HG03439 (cell line): Measurements from ENCODE around the gene NRTN.
A peak's percentile ranks its signal among the peaks of the same experiment; 100 is the strongest.

Experiments used
- ATAC-seq: cut with Tn5 transposase; IDR thresholded peaks from one replicate; pipeline ENCODE4 v1.9.1; 2021; ENCODE audit warnings: mild to moderate bottlenecking, moderate library complexity; ENCODE audit not compliant: unreplicated experiment

Gene NRTN

DNA sequence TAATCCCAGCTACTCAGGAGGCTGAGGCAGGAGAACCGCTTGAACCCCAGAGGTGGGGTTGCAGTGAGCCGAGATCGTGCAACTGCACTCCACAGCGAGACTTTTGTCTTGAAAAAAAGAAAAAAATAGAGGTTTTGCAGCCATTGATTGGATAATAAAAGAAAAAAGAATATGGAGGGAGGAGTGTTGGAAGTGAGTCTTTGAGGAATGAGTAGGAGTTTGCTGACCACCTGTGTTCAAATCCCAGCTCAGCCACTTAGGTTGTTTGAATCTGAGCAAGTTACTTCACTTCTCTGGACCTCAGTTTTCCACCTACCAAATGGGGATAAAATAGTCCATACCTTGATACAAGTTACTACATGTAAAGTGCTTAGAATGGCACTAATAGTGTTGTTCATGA, 6.2 kb downstream of the NRTN start:
- ATAC-seq, result no peak

DNA sequence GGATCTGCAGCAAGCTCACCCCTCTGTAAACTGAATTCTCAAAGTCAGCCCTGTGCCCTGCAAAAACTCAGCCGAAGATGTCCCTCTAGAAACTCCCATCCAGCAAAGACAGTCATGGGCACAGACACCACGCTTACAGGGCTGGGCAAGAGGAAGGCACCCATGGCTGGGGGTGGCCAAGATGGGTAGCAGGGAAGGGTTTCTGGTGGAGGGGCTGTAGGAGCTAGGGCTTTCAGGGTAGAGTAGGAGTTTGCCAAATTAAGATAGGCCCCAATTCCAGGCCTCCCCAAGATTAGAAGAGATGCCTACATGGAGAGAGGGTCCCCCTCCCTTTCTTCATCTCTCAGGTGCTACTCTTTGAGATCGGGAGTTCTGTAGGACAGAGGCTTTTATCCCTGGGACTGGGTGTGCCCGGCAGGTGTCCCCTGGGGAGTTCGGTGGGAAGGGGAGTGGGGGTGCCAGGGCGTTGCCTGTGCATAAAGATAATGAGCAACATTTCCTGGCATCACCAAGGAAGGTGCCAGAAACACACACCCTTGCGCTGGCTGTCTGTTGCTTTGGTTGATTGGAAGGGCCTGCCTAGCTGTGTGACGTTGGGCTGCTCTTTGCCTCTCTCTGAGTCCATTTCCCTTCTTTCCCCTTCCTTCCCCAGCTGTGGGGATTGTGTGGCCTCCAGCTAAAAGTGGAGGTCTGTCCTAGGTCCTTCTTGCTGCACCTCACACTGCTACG, 9.4 kb downstream of the NRTN start:
- ATAC-seq, result no peak

DNA sequence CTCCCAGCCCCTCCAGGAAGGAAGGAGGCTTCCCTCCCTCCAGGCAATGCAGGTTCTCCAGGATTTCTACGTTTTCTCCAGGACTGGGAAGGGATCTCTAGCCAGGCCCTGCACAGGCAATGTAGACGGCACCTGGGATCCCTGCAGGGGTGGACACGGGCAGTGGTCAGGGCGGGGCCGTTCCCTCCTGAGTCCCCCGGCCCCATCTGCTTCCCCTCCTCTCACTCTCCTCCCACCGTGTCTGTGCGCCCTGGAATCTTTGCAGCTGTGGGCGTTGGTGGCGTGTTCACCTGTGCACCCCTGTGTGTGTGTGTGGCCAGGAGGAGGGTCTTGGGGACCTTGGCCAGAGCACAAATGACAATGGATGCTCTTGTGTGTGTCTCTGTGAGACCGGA, 10.0 kb downstream of the NRTN start:
- no peak for ATAC-seq

DNA sequence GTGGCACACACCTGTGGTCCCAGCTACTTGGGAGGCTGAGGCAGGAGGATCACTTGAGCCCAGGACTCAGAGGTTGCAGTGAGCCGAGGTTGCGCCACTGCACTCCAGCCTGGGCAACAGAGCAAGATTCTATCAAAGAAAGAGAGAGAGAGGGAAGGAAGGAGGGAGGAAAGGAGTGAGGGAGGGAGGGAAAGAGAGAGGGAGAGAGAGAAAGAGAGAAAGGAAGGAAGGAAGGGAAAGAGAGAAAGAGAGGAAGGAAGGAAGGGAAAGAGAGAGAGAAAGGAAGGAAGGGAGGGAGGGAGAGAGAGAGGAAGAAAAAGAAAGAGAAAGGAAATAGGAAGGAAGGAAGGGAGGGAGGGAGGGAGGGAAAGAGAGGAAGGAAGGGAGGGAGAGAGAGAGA, 12.4 kb downstream of the NRTN start:
- ATAC-seq, result no peak

DNA sequence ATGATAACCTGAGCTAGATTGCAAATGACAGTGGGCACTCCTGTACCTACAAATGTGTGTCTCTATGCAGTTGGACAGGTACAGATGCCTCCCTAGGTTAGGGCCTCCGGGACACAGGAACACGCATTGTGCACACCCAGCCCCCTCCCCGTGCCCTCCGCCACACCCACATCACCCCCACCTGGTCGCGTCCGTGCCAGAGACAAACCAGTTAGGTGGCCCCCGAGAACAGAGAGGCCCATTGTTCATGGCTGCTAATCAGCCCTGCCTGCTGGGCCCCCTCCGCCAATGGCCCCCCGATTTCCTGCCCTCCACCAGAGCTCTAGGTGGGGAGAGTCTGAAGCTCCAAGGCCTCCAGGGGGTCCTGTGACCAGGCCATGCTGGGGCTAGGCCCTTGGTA, 13.7 kb downstream of the NRTN start:
- no peak for ATAC-seq

DNA sequence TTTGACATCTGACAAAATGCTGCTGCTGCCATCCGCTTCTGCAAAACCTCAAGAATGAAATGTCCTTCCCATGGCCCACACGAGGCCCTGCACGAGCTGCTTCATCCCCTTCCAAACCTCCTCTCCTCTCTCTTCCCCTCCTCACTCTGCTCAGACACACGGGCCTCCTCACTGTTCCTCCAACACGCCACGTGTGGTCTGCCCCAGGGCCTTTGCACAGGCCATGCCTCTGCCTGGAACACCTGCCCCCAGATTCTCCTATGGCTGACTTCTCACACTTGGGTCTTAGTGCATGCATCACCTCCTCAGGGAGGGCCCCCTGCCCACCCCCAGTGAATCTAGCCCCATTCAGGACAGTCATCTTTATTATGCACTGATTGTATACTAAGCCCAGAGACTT, 15.9 kb downstream of the NRTN start:
- ATAC-seq, result no peak

DNA sequence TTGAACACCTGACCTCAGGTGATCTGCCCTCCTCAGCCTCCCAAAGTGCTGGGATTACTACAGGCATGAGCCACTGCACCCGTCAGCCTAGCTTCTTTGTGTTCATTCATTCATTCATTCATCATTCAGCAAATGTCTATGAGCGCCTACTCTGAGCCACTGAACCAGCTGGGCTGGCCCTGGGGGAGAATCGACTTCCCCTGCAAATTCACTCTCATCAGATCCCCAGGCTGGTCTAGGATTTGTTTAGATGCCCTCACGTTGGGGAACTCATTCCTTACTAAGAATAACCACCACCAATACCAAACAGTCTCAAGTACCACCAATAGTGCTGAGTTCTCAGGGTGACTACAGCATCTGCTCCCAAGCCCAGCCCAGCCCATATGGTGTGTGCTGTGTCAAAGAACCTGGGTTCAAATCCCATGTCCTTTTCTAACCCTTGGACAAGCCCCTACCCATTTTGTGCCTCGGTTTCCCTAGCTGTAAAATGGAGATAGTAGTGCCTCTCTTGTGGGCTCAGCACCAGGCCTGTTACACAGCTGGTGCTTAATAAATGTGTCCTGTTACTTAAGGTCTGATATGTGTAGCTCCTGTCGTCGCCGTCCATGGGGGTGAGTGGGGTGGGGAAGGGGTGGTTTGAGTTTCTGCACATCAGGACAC, 16.8 kb downstream of the NRTN start:
- no peak for ATAC-seq

DNA sequence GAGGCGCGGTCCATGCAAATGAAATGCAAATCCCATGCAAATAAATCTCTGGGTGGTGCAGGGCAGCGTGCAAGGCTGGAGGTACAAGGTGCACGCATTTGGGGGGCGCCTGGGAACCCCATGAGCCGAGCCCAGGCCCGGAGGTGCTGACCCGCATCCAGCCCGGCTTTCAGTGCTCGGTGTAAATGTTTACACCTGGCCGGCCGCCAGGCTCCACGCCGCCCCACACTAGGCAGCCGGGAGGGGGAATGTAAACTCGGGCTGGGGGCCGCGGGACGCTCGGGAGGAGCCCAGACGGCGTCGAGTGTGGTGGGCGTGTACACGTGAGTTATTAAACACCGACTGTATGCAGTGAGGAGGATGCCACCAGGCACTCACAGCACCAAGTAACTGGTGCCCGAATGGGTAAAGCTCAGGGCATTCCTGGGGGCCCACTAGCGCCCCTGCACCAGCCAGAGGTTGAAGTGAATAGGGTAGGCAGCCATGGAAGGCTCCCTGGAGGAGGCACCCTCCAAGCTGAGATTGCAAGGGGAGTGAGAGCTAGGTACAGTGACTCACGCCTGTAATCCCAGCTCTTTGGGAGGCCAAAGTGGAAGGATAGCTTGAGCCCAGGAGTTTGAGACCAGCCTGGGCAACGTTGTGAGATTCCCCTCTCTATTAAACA, 17.4 kb downstream of the NRTN start:
- ATAC-seq, result no peak

DNA sequence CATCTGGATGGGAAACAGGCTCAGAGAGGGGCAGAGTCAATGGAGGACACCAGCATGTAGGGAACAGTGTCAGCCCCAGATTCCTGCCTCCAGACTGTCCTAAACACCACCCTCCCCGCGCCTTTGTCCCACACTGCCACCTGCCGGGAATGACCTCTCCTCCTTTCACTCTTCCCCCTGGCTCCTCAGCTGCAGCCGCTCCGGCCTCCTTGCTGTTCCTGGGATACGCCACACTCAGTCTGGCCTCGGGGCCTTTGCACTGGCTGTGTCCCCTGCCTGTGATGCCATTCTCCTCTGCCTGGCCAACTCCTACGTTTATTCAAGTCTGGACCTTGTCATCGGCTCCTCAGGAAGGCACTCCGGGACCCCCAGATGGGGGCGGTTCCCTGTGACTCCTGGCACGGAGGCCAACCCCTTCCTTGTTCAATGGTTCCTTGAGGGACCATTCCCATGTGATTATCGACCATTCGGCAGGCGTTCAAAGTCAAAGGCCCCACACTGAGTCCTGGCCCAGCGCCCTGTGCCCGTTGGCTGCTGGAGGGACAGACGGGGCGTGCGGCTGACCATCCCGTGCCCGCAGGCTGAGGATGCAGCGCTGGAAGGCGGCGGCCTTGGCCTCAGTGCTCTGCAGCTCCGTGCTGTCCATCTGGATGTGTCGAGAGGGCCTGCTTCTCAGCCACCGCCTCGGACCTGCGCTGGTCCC, 18.9 kb downstream of the NRTN start:
- no peak for ATAC-seq

DNA sequence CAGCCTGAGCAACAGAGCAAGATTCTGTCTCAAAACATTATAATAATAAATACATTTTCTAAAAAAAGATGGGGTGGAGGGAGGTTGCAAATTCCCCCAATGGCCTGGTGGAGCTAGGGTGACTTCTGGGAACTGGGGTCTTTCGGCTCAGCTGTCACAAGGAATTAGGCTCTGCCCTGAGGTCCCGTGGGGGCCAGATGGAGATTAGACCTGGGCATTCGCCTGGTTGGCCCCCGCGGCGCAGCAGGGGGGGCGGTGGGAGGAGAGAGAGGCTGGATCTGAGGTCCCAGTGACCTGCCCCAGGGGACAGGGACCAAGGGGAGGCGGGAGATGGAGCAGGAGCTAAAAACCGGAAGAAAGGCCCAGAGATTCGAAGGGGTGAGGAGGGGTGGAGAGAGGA, 19.9 kb downstream of the NRTN start:
- ATAC-seq, result no peak

DNA sequence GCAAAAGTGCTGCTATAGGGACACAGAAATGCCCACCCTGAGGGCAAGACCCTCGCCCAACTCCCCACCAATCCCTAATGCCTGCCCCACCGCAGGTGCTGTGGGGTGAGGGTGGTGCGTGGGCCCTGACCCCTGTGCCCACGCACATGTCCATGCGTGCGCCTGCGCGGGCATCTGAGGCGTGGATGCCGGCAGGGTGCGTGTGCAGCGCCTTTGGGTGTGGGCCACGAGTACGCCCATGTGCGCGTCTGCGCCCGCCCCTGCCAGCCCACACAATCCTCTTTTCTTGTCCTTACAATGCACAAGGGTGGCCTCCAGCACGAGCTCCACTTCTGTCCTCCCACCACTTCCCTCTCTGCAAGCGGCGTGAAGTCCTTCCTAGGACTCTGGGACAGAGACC, 20.3 kb downstream of the NRTN start:
- ATAC-seq, result no peak

DNA sequence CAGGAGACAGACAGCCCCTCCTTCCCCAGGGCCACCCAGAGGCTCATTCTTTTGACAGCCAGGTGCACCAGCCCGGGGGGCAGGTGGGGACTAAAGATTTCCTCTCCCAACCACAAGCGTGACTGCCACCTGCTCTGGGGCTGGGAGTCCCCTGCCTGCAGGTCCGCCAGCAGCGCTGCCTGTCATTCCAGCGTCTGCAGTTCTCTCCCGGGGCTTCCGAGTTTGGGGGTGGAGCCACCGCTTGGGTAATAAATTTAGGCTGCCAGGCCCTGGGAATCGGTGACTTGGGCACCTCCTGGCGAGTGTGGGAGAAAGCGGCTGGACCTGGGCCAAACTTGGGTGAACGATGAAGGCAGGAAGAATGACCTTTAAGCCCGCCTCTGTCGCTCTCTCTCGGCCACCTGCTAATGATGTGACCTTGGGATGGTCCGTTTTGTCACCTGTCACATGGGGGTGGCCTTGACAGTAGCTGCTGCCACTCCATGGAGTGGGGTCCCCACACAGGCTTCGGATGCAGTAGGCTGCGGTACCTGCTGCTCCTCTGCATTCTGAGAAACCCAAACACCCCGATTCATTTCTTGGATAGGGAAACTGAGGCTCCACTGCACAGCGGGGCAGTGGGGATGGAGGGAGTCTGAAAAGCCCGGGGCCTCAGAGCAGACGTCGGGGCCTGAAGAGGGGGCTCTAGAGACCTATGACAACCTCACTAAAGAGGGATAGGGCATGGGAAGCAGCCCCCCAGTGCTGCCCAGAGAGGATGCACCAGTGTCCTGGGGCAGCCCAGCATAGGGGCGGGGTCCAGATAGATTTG, 21.9 kb downstream of the NRTN start:
- ATAC-seq, result no peak

DNA sequence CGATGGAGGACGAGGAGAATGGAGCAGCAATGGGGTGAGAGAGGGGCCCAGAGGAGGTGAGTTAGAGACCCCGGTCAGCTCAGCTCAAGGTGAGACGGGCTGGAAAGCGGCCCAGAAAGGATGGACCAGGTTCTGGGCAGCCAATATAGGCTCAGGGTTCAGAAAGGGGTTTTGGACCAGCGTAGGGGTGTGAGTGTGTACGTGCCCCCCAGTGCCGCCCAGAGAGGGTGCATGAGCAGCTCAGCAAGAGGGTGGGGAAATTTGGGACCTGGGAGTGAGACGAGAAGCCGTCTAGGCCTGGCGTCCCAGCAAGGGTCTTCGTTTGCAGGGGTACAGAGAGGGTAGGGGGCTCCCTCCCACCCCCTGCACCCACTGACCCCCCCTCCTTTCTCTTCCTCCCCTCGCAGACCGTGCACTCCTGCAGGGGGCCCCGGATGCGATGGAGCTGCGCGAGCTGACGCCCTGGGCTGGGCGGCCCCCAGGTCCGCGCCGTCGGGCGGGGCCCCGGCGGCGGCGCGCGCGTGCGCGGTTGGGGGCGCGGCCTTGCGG, 22.5 kb downstream of the NRTN start:
- ATAC-seq, result no peak

DNA sequence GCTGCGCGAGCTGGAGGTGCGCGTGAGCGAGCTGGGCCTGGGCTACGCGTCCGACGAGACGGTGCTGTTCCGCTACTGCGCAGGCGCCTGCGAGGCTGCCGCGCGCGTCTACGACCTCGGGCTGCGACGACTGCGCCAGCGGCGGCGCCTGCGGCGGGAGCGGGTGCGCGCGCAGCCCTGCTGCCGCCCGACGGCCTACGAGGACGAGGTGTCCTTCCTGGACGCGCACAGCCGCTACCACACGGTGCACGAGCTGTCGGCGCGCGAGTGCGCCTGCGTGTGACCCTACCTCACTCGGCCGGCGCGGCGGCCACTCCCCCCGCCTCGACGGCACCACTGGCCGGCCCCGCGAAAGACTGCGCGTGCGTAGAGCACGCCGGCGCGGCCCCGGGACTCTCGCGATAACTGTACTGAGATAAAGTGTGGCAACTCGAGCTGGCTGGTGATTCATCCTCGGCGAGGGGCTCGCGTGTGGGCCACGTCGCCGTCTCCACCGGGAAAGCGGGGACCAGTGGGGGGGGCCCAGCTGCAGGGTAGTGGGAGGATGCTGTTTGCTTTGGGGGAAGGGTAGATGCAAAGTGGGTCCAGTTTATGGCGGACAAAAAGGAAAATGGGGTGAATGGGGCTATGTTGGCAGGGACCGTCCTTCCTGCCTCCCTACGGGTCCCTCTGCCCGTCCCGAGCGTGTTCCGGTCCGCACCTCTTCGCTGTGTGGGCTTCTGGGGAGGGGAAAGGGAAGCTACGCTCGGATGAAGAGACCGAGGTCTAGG, 23.2 kb downstream of the NRTN start:
- peak; percentile 77 for ATAC-seq

DNA sequence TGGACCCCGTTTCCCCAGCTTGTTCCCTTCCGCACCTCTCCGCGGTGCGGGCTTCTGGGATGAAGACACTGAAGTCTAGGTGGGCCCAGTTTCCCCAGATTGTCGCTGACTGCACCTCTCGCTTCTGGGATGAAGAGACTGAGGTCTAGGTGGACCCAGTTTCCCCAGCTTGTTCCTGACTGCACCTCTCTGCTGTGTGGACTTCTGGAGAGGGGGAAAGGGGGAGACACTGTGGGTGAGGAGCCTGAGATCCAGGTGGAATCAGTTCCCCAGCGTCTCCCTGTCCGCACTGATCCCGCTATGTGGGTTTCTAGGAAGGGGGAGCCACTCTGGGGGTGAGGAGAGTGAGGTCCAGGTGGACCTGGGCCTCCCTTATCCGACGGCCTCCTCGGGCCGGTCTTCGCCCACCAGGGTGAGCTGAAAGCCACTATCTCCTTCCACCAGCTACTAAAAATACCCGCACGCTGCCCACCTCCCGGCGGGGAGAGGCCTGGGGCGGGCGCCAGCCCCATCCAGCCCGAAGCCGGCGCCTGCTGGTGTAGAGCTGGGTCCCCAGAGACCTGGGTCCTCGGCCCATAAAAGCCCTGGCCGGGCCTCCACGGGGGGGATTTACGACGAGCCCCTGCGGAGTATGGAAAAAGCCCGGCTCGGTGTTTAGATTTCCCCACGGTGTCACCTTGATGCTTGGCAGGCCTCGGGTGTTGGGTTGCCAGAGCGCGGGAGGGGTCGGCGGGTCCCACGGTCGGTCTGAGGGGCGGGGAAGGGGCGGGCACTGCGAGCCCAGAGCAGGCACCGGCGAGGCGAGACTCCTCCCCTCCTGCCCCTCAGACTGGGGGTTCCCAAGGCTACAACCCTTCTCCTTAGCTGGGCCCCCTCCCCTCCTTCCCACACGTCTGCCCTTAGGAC, 24.0 kb downstream of the NRTN start:
- ATAC-seq, result no peak

DNA sequence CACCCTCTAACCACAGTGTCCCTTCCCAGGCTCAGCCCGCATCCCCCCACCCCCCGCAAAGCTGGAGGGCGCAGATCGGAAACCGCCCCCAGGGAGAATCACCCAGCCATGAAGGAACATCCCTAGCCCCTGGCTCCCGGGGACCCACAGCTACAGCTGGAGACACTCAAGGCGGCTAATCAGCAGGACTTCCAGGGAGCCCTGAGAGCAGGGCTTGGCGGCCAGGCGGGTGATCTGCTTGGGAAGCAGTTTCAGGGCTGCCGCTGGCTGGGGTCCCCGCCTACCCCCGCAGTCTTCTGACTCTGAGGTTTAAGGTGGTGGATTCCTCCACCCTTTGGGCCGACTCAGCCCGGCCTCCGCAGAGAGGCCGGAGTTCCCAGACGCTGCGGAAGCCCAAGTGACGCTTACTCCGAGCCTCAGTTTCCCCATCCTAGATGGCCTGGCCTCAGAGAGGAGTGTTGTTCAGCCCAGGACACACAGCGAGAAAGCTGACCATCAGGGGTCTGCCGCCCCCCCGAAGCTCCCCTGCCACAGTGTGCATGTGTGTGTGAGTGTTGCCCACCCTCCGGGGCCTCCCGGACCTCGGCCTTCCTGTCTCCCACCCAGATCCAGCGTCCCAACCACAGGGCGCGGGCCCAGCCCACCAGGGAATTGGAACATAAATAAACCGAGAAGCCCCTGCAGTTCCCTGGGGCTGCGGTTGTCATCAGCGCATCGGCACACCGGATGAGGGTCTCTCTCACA, 24.9 kb downstream of the NRTN start:
- ATAC-seq, result no peak

DNA sequence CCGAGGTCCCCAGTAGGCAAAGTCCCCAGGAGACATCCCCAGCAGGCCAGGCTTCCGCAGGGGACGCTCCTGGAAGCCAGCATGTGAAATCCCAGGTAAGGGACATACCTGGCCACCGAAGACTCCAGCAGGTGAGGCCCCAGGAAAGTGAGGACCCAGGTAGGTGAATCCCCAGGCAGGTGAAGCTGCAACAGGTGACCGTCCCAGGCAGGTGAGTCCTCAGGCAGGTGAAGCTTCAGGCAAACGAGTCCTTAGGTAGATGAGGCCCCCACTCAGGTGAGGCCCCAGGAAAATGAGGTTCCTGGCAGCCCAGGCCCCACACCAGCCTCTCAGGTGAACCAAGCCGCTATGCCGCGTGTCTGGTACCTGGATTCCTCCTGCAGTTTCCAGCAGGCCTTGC, 26.3 kb downstream of the NRTN start:
- no peak for ATAC-seq

DNA sequence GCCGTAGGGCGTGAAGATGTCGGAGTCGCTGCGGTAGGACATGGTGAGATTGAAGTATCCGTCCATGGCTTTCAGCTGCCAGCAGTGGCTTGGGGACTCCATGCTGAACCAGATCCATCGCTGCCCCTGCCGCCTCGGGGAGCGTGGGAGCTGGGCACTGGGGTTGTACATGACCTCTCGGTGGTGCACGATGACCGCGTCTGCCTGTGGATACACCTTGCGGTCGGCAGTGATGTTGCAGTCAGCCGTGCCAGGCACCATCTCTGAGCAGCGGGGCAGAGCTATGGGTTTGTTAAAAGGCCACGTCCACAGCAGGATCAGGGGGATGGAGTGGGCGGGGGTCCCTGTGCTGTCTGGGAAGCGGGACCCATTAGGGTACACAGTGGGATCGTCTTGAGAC, 27.2 kb downstream of the NRTN start:
- no peak for ATAC-seq
